IPS-NIHi11 (cell line): ENCODE measurements around the gene HMMR.

ENCODE experiments used
- DNase-seq: peaks from one replicate; pipeline ENCODE4 v3.0.0; 2012; ENCODE audit warnings: mixed read lengths, low spot score

Gene HMMR

GRCh38 chr5:163458778-163459385 is 1.6 kb upstream of the HMMR start:
- DNase-seq, result no peak

GRCh38 chr5:163459462-163459818 is 992 bp upstream of the HMMR start:
- DNase-seq, result no peak

GRCh38 chr5:163459819-163460561 is 442 bp upstream of the HMMR start, which contains the start of gene NUDCD2:
NUDCD2 (minus strand) TSS chr5:163460102; CDS start chr5:163460050, 52 bp downstream.
- DNase-seq, result peak; percentile 87

GRCh38 chr5:163463063-163463435 is 2.6 kb downstream of the HMMR start:
- DNase-seq, result no peak

GRCh38 chr5:163467682-163468081 is 7.2 kb downstream of the HMMR start:
- DNase-seq, result no peak

GRCh38 chr5:163473635-163474243 is 13.3 kb downstream of the HMMR start:
- no peak for DNase-seq

GRCh38 chr5:163475411-163475810 is 15.0 kb downstream of the HMMR start:
- DNase-seq, result no peak

- no peak for DNase-seq
These were observed 17.9 kb downstream of the HMMR start for GRCh38 chr5:163478126-163478981.

GRCh38 chr5:163478982-163479271 is 18.5 kb downstream of the HMMR start:
- no peak for DNase-seq

- no peak for DNase-seq
These were observed 28.8 kb downstream of the HMMR start for GRCh38 chr5:163489055-163489744.

- DNase-seq, result no peak
These were observed 29.3 kb downstream of the HMMR start for GRCh38 chr5:163489745-163490075.

- no peak for DNase-seq
These were observed 35.9 kb downstream of the HMMR start for GRCh38 chr5:163496286-163496685.

- no peak for DNase-seq
These were observed 36.9 kb downstream of the HMMR start for GRCh38 chr5:163497315-163497714.

GRCh38 chr5:163498886-163499285 is 38.5 kb downstream of the HMMR start:
- DNase-seq, result no peak

GRCh38 chr5:163502521-163502920 is 42.1 kb downstream of the HMMR start:
- DNase-seq, result no peak

- DNase-seq, result peak; percentile 63
These were observed 43.0 kb downstream of the HMMR start for GRCh38 chr5:163503106-163504078.

- peak; percentile 20 for DNase-seq
These were observed 43.9 kb downstream of the HMMR start for GRCh38 chr5:163504079-163504931.

- DNase-seq, result peak; percentile 21
These were observed 44.6 kb downstream of the HMMR start for GRCh38 chr5:163505049-163505367.

GRCh38 chr5:163505368-163506094 is 45.1 kb downstream of the HMMR start, which contains the start of gene MAT2B:
MAT2B (plus strand) TSS chr5:163505619; CDS start chr5:163505687, 68 bp downstream.
- peak; percentile 98 for DNase-seq
